Measurements from ENCODE around the gene NTHL1. TPM values are rescaled to one million over a fixed set of nuclear protein-coding genes. Genes with fewer than 3 reads are reported as not detected.

NTHL1 gene
- total RNA-seq, 4 donors from 2014 or later, result 18.8 to 58.4 (median 27.6) TPM

DNA sequence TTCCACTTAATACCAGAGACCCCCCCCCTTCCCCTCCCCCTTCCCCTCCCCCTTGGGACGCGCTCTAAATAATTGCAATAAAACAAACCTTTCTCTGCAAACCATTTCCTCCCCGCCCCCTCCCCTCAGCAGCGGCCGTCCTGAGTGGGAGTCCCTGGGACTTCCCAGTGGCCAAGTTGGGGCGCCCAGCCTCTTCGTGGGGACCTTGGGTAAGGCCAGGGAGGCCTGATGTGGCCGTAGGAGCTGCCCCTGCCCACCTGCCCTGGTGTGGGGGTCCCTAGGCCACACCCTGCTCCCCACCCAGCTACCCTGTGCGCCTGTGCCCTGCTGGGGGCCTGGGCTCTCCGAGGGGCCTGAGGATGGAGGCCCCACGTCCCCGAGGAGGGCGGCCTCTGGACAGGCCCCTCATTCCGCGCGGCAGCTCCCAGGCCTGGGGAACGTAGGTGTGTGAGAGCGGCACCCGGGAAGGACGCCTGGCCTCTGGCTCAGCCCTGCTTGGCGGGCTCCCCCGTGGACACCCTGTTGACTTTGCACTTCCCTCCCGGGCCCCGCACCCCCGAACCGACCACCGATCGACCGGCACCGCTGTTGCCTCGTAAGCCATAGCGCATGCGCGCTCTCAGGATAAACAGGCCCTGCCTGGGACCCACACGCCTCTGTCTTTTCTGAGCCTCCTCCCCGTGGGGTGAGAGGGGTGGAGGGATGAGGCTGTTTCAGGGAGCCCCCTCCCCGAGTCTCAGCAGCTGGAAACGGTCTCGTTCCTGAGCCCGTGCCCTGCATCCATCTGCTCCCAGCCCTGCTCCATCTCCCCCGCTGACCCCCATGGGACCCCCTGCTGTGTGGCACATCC lies 9.0 kb downstream of the NTHL1 start:
- Histone ChIP-seq H3K4me3 (no peak overlapping the region), H3K4me1 (peaks cover 0 to 32% of the 10 kb centered on the region in 2 donors), H3K9me3 (no peaks in the 10 kb centered on the region), H3K27ac (peak overlapping the region; percentile 91 to 92), H3K36me3 (no peaks in the 10 kb centered on the region), H3K27me3 (no peaks in the 10 kb centered on the region)
- TF ChIP-seq POLR2A (IDR thresholded peaks at IDR 0.05) (no peak), CTCF (IDR thresholded peaks at IDR 0.05) (no peak)
- peak in 1 of 2 donors; percentile 64 for DNase-seq
- intact Hi-C loops (cut with DNase I; ENCODE audit: low total_unique reads), result no loop called here

- Histone ChIP-seq H3K9me3 (no peaks in the 10 kb centered on the region), H3K27ac (peak overlapping the region; percentile 91 to 92), H3K36me3 (no peaks in the 10 kb centered on the region), H3K27me3 (no peaks in the 10 kb centered on the region), H3K4me1 (peaks cover 0 to 32% of the 10 kb centered on the region in 2 donors), H3K4me3 (no peak overlapping the region)
- no peak for DNase-seq
- intact Hi-C loops (cut with DNase I; ENCODE audit: low total_unique reads), result no loop called here
- TF ChIP-seq CTCF (IDR thresholded peaks at IDR 0.05) (no peak), POLR2A (IDR thresholded peaks at IDR 0.05) (no peak)
Measured at GRCh38 chr16:2037647-2038381, 9.8 kb downstream of the NTHL1 start.

DNA sequence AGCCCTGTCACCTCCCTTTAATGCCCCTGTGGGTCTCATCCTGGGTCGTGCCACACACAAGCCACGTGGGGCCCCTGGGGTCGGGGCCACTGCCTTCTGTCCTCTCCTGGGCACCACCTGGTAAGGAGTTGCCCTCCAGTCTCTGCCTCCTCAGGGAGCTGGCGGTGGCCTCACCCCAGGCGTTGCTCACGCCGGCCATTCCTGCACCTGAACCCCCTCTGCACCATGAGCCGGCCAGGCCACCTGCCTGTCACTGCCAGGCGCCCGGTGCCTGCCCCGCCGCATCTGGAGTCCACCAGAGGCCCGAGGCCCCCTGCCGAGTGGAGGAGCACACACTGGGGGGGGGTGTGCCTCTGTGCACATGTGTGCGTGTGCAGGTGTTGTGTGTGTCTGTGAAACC lies 10.5 kb downstream of the NTHL1 start:
- Histone ChIP-seq H3K9me3 (no peaks in the 10 kb centered on the region), H3K4me3 (no peak overlapping the region), H3K27ac (peak overlapping the region; percentile 91 to 92), H3K27me3 (no peaks in the 10 kb centered on the region), H3K36me3 (no peaks in the 10 kb centered on the region), H3K4me1 (peaks cover 0 to 32% of the 10 kb centered on the region in 2 donors)
- TF ChIP-seq POLR2A (IDR thresholded peaks at IDR 0.05), result no peak
- no peak for TF ChIP-seq CTCF (IDR thresholded peaks at IDR 0.05)
- no peak for DNase-seq
- intact Hi-C loops (cut with DNase I; ENCODE audit: low total_unique reads), result no loop called here

DNA sequence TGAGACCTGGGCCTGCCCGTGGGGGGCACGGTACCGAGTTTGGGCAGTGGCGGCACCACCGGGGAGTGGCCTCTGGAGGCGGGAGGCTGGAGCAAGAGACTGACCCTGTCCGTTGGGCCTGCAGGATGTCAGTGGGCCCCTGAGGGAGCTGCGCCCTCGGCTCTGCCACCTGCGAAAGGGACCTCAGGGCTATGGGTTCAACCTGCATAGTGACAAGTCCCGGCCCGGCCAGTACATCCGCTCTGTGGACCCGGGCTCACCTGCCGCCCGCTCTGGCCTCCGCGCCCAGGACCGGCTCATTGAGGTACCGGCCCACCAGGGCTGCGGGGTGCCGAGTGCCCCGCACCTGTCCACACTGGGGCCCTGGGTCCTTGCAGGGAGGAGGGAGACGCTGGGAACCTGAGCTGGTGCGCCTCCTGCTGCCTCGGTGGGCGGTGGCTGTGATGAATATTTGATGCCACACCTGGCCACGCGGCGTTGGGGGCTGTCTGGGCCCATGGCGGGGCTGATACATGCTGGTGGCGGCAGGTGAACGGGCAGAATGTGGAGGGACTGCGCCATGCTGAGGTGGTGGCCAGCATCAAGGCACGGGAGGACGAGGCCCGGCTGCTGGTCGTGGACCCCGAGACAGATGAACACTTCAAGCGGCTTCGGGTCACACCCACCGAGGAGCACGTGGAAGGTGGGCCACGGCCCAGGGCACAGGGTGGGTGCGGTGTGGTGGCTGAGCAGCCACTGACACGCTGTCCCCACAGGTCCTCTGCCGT lies 11.3 kb downstream of the NTHL1 start:
- H3K36me3 ChIP-seq, result no peaks in the 10 kb centered on the region
- H3K27ac ChIP-seq, result peak overlapping the region; percentile 91 to 92
- DNase-seq, result no peak
- H3K4me3 ChIP-seq, result peak overlapping the region in 1 of 2 donors; percentile 7
- no peaks in the 10 kb centered on the region for H3K27me3 ChIP-seq
- no peaks in the 10 kb centered on the region for H3K9me3 ChIP-seq
- intact Hi-C loops (cut with DNase I; ENCODE audit: low total_unique reads), result no loop called here
- TF ChIP-seq CTCF (IDR thresholded peaks at IDR 0.05), result no peak
- TF ChIP-seq POLR2A (IDR thresholded peaks at IDR 0.05), result no peak
- H3K4me1 ChIP-seq, result peaks cover 0 to 32% of the 10 kb centered on the region in 2 donors
